ENCODE data around the gene GPATCH8. TPM values are rescaled to one million over a fixed set of nuclear protein-coding genes. Genes with fewer than 3 reads are reported as not detected.

Gene GPATCH8
- total RNA-seq, 4 donors from 2014 or later = 31.3 to 63.9 (median 43.4) TPM

DNA sequence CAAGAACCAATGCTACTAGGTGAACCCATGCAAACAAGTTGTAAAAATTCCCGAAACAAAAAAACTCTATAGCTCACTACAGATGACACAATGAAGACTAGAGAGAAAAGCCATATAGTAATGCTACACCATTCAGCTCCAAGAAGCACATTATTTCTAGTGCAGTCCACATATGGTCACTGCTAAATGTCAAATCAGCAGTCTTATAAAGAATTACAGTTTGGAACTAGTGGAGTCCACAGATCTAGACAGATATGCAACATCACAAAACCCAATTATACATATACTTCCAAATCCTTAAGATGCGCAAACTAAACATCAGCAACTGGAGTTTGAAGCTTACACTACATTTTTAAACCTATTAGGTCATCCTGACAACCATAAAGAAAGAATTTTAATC, 33.5 kb downstream of the GPATCH8 start:
- Histone ChIP-seq H3K9me3 (no peaks in the 10 kb centered on the region), H3K36me3 (peaks cover 6% of the 10 kb centered on the region), H3K4me1 (peaks cover 6% of the 10 kb centered on the region), H3K27me3 (no peaks in the 10 kb centered on the region), H3K27ac (no peak overlapping the region), H3K4me3 (no peak overlapping the region)
- WGBS = 91% methylated on average over 2 of the region's 2 CpGs
- TF ChIP-seq POLR2A (IDR thresholded peaks at IDR 0.05) = no peak
- DNase-seq (ENCODE audit: low spot score in 2 of 2) = no peak

DNA sequence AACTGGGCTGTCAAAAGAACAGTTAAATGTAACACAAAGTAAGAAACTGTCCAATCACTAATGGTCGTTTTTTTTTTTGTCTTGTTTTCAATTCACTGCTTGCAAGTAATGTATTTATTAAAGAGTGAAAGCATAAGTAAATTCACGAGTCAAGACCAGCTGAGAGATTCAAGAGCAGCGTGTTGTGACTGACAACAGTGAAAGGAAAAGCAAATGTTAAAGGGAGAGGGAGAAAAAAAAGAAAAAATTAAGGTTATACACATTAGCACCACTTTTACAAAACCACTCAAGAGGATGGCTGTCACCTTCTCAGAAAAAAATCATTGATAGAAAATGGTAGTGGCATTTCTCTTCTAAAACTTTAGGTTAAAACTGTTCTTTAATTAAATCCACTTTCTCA, 36.1 kb downstream of the GPATCH8 start:
- 23% methylated on average over 3 of the region's 3 CpGs for WGBS
- Histone ChIP-seq H3K27me3 (no peaks in the 10 kb centered on the region), H3K9me3 (no peaks in the 10 kb centered on the region), H3K36me3 (peaks cover 4% of the 10 kb centered on the region), H3K4me3 (no peak overlapping the region), H3K4me1 (peaks cover 6% of the 10 kb centered on the region), H3K27ac (no peak overlapping the region)
- TF ChIP-seq POLR2AphosphoS5 (IDR thresholded peaks at IDR 0.05) = no peak
- no peak for TF ChIP-seq POLR2A (IDR thresholded peaks at IDR 0.05)
- TF ChIP-seq, protein P1, sequence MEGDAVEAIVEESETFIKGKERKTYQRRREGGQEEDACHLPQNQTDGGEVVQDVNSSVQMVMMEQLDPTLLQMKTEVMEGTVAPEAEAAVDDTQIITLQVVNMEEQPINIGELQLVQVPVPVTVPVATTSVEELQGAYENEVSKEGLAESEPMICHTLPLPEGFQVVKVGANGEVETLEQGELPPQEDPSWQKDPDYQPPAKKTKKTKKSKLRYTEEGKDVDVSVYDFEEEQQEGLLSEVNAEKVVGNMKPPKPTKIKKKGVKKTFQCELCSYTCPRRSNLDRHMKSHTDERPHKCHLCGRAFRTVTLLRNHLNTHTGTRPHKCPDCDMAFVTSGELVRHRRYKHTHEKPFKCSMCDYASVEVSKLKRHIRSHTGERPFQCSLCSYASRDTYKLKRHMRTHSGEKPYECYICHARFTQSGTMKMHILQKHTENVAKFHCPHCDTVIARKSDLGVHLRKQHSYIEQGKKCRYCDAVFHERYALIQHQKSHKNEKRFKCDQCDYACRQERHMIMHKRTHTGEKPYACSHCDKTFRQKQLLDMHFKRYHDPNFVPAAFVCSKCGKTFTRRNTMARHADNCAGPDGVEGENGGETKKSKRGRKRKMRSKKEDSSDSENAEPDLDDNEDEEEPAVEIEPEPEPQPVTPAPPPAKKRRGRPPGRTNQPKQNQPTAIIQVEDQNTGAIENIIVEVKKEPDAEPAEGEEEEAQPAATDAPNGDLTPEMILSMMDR (IDR thresholded peaks at IDR 0.05) = no peak
- no peak for TF ChIP-seq EP300 (IDR thresholded peaks at IDR 0.05)
- DNase-seq (ENCODE audit: low spot score in 2 of 2) = no peak

DNA sequence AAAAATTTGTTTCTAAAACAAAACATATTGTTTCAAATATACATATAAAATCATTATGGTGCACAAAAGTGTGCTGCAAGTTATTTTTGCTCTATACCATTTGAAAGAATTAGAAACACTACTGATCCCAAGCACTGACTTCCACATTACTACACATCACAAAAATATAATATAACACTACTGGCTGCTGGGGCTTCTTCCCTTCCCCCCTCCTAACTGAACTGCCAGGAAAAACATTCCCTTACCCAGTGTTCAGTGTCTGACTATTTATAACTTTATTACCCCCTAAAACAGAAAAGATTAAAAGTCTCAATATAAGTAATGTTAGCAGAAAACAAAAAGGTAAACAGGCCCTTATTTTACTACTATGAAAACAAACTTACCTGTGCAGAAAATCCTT, 36.9 kb downstream of the GPATCH8 start:
- H3K9me3 ChIP-seq = no peaks in the 10 kb centered on the region
- H3K27me3 ChIP-seq = no peaks in the 10 kb centered on the region
- DNase-seq (ENCODE audit: low spot score in 2 of 2) = no peak
- peaks cover 6% of the 10 kb centered on the region for H3K4me1 ChIP-seq
- no peak overlapping the region for H3K27ac ChIP-seq
- H3K4me3 ChIP-seq = no peak overlapping the region
- peaks cover 4% of the 10 kb centered on the region for H3K36me3 ChIP-seq
- TF ChIP-seq EP300 (IDR thresholded peaks at IDR 0.05) = no peak
- no peak for TF ChIP-seq POLR2A (IDR thresholded peaks at IDR 0.05)
- TF ChIP-seq POLR2AphosphoS5 (IDR thresholded peaks at IDR 0.05) = no peak
- TF ChIP-seq, protein P1 (IDR thresholded peaks at IDR 0.05) = no peak

DNA sequence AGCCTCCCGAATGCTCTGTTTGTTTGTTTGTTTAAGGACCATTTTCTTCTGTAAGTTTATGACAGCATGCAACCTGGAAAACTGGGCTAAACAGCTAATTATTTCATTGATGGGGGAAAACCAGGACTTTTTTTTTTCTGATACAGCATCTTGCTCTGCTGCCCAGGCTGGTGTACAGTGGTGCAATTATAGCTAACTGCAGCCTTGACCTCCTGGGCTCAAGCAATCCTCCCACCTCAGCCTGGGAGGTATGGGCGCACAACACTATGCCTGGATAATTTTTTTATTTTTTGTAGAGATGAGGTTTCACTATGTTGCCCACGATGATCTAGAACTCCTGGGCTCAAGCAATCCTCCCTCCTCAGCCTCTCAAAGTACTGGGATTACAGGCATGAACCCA, 37.3 kb downstream of the GPATCH8 start:
- Histone ChIP-seq H3K27me3 (no peaks in the 10 kb centered on the region), H3K4me3 (no peak overlapping the region), H3K27ac (no peak overlapping the region), H3K9me3 (no peaks in the 10 kb centered on the region), H3K36me3 (peaks cover 8% of the 10 kb centered on the region), H3K4me1 (peaks cover 6% of the 10 kb centered on the region)
- WGBS = 95% methylated on average over 3 of the region's 3 CpGs
- no peak for DNase-seq (ENCODE audit: low spot score in 2 of 2)
- no peak for TF ChIP-seq POLR2AphosphoS5 (IDR thresholded peaks at IDR 0.05)
- TF ChIP-seq POLR2A (IDR thresholded peaks at IDR 0.05) = no peak
- no peak for TF ChIP-seq EP300 (IDR thresholded peaks at IDR 0.05)
- TF ChIP-seq, protein P1 (IDR thresholded peaks at IDR 0.05) = no peak

DNA sequence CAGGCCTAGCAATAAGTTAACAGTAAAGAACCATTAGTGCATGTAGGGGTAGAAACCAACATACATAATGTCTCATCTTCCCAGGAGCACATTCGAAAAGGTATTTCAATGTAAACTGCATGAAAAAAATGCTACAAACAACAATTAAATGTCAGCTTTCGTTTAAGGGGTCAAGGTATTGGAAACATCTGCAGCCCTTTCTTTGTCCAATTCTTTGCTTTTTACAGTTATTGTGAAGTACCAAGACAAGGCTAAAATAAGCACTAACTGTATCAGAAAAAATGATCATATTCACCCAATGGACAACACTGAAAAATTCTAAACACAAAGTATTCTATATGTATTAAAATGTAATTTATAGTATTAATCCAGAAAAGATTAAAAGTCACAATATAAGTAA, 37.9 kb downstream of the GPATCH8 start:
- 99% methylated on average over 2 of the region's 2 CpGs for WGBS
- no peaks in the 10 kb centered on the region for H3K9me3 ChIP-seq
- no peak overlapping the region for H3K27ac ChIP-seq
- no peaks in the 10 kb centered on the region for H3K27me3 ChIP-seq
- no peak for TF ChIP-seq POLR2A (IDR thresholded peaks at IDR 0.05)
- TF ChIP-seq, protein P1 (IDR thresholded peaks at IDR 0.05) = no peak
- no peak for TF ChIP-seq EP300 (IDR thresholded peaks at IDR 0.05)
- TF ChIP-seq POLR2AphosphoS5 (IDR thresholded peaks at IDR 0.05) = no peak
- H3K4me1 ChIP-seq = peaks cover 6% of the 10 kb centered on the region
- no peak for DNase-seq (ENCODE audit: low spot score in 2 of 2)
- peaks cover 8% of the 10 kb centered on the region for H3K36me3 ChIP-seq
- H3K4me3 ChIP-seq = no peak overlapping the region

DNA sequence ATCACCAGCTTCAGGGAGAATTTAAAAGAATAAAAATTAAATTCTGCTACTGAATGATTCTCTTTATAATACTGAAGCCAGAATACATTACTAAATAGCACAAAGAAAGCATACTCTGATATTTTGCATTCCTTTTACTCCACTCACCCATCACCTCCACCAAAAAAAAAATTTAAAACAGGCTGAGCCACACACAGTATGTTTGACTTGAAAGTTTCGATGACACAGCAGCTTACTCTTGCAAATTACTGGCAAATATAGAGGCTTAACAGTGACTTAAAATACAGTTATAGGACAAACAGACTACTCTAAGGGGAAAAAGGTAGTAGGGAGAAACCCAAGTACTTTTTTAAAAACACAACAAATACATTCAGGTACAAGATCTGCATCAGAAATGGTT, 39.2 kb downstream of the GPATCH8 start:
- no peaks in the 10 kb centered on the region for H3K9me3 ChIP-seq
- H3K27me3 ChIP-seq = no peaks in the 10 kb centered on the region
- no peak for DNase-seq (ENCODE audit: low spot score in 2 of 2)
- 79% methylated on average over 1 of the region's 1 CpG for WGBS
- no peak overlapping the region for H3K4me3 ChIP-seq
- TF ChIP-seq, protein P1 (IDR thresholded peaks at IDR 0.05) = no peak
- H3K4me1 ChIP-seq = peaks cover 6% of the 10 kb centered on the region
- peaks cover 8% of the 10 kb centered on the region for H3K36me3 ChIP-seq
- H3K27ac ChIP-seq = no peak overlapping the region
